ENCODE results near the gene NDUFB6. TPM values are rescaled to one million over a fixed set of nuclear protein-coding genes. Genes with fewer than 3 reads are reported as not detected.

Gene NDUFB6
- total and polyA plus RNA-seq, 11 donors = 74.6 to 209 (median 125) TPM

DNA sequence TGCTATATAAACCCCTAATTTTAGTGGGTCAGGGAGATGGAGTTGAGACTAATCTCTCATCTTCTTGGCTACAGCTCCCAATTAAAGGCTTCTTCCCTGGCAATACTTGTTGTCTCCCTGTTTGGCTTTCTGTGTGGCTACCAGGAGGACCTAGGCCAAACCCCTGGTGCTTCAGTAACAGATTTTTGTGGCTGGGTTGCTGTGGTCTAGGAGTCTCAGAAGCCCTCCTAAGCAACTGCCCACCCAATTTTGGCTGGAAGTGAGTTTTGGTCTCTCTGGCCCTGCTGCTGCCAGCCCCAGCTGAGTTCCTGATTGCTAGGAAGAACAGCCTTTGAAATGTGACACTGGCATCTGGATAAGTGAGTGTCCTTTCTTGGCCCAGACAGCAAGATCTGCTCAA, 56.7 kb downstream of the NDUFB6 start:
- peaks cover 0 to 9% (median 0%) of the 10 kb centered on the region in 12 donors for H3K4me1 ChIP-seq
- intact Hi-C loops (cut with DNase I) = loop anchor here in 1 of 10 donors (2.0 kb wide), 1 partner anchor 29 kb away; no protein-coding TSS in a partner anchor
- no peak for DNase-seq
- peaks cover 0 to 32% (median 0%) of the 10 kb centered on the region in 9 donors for H3K36me3 ChIP-seq
- H3K27ac ChIP-seq = no peak overlapping the region
- H3K9me3 ChIP-seq = peaks cover 0 to 15% (median 0%) of the 10 kb centered on the region in 12 donors
- H3K4me3 ChIP-seq = no peak overlapping the region
- no peaks in the 10 kb centered on the region for H3K27me3 ChIP-seq
- TF ChIP-seq, protein P1, sequence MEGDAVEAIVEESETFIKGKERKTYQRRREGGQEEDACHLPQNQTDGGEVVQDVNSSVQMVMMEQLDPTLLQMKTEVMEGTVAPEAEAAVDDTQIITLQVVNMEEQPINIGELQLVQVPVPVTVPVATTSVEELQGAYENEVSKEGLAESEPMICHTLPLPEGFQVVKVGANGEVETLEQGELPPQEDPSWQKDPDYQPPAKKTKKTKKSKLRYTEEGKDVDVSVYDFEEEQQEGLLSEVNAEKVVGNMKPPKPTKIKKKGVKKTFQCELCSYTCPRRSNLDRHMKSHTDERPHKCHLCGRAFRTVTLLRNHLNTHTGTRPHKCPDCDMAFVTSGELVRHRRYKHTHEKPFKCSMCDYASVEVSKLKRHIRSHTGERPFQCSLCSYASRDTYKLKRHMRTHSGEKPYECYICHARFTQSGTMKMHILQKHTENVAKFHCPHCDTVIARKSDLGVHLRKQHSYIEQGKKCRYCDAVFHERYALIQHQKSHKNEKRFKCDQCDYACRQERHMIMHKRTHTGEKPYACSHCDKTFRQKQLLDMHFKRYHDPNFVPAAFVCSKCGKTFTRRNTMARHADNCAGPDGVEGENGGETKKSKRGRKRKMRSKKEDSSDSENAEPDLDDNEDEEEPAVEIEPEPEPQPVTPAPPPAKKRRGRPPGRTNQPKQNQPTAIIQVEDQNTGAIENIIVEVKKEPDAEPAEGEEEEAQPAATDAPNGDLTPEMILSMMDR (IDR thresholded peaks at IDR 0.05) = no peak
- no peak for TF ChIP-seq POLR2A (IDR thresholded peaks at IDR 0.05)
- ATAC-seq = no peak

DNA sequence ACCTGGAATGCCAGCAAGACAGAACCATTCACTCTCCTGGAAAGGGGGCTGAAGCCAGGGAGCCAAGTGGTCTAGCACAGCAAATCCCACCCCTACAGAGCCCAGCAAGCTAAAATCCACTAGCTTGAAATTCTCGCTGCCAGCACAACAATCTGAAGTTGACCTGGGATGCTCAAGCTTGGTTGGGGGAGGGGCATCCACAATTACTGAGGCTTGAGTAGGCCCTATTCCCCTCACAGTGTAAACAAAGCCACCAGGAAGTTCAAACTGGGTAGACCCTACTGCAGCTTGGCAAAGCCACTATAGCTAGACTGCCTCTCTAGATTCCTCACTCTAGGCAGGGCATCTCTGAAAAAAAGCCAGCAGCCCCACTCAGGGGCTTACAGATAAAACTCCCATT, 64.2 kb downstream of the NDUFB6 start:
- ATAC-seq (no peak), DNase-seq (no peak)
- Histone ChIP-seq H3K27ac (no peak overlapping the region), H3K4me3 (no peak overlapping the region), H3K36me3 (peaks cover 0 to 7% (median 0%) of the 10 kb centered on the region in 9 donors), H3K4me1 (peaks cover 0 to 19% (median 0%) of the 10 kb centered on the region in 12 donors), H3K27me3 (no peaks in the 10 kb centered on the region), H3K9me3 (peaks cover 0 to 7% (median 0%) of the 10 kb centered on the region in 12 donors)
- no peak for TF ChIP-seq POLR2A (IDR thresholded peaks at IDR 0.05)
- TF ChIP-seq, protein P1 (IDR thresholded peaks at IDR 0.05) = no peak
- WGBS, 4 donors = 86 to 100% (median 97%) methylated on average over 1 of the region's 1 CpG
- intact Hi-C loops (cut with DNase I) = loop anchor here in 1 of 10 donors (10.0 kb wide), 1 partner anchor 56 kb away; no protein-coding TSS in a partner anchor

DNA sequence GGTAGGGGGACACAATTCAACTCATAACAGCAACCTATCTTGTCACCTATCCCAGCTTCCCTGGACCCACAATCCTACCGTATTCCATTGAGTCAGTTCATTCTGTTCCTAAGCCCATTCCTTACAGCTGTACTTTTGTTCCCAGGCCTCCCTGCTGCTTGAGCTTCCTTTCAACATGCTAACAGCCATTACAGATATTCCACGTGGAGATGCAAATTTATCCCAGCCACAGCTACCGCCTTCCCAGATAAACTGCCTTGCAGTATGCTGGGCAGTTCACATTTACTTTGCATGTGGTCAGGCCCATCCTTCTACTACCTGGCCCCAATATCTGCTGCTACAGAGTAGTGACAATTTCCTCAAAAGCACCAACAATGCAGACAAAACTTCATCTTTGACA, 70.0 kb downstream of the NDUFB6 start:
- no peaks in the 10 kb centered on the region for H3K27me3 ChIP-seq
- DNase-seq = no peak
- 73 to 85% (median 81%) methylated on average over 3 of the region's 3 CpGs for WGBS, 4 donors
- no peak overlapping the region for H3K4me3 ChIP-seq
- no peak for TF ChIP-seq POLR2A (IDR thresholded peaks at IDR 0.05)
- TF ChIP-seq, protein P1 (IDR thresholded peaks at IDR 0.05) = no peak
- peaks cover 0 to 7% (median 0%) of the 10 kb centered on the region in 12 donors for H3K9me3 ChIP-seq
- no peak overlapping the region for H3K27ac ChIP-seq
- peaks cover 0 to 34% (median 28%) of the 10 kb centered on the region in 9 donors for H3K36me3 ChIP-seq
- H3K4me1 ChIP-seq = peaks cover 0 to 9% (median 0%) of the 10 kb centered on the region in 12 donors
- intact Hi-C loops (cut with DNase I) = loop anchor here in 1 of 10 donors (10.0 kb wide), 1 partner anchor 62 kb away; no protein-coding TSS in a partner anchor
- no peak for ATAC-seq

Other genes with a start within 250 kb of the NDUFB6 start
- gene ACO1, start 188.5 kb downstream of the NDUFB6 start, total RNA-seq = 10 to 100 TPM; 44.5 to 68.3 (median 63.3) TPM
- 10 to 100 TPM; 17.6 to 36.3 TPM for gene ACO1, start 188.5 kb downstream of the NDUFB6 start, polyA plus RNA-seq
- 10 to 100 TPM in 1 of 9 donors, 1 to 10 TPM in 8; 2.0 to 18.5 (median 4.4) TPM for gene RIGI, start 47.0 kb downstream of the NDUFB6 start, total RNA-seq
- 1 to 10 TPM; 1.8 to 1.9 TPM for gene RIGI, start 47.0 kb downstream of the NDUFB6 start, polyA plus RNA-seq
- 10 to 100 TPM in 7 of 9 donors, 1 to 10 TPM in 2; 4.1 to 26.5 (median 15.1) TPM for gene SMIM27, start 20.8 kb downstream of the NDUFB6 start, total RNA-seq
- 1 to 10 TPM; 4.8 TPM for gene SMIM27, start 20.8 kb downstream of the NDUFB6 start, polyA plus RNA-seq
- gene TOPORS, start 20.6 kb downstream of the NDUFB6 start, total RNA-seq = 10 to 100 TPM in 5 of 9 donors, 1 to 10 TPM in 4; 7.5 to 11.1 (median 10.5) TPM
- 1 to 10 TPM; 4.1 to 7.8 TPM for gene TOPORS, start 20.6 kb downstream of the NDUFB6 start, polyA plus RNA-seq
- gene TAF1L, start 62.5 kb upstream of the NDUFB6 start, total RNA-seq = under 1 TPM in 1 of 9 donors, not detected in 8; 0.07 TPM
- not detected for gene TAF1L, start 62.5 kb upstream of the NDUFB6 start, polyA plus RNA-seq
- not detected for gene TMEM215, start 210.4 kb upstream of the NDUFB6 start, total RNA-seq
- gene TMEM215, start 210.4 kb upstream of the NDUFB6 start, polyA plus RNA-seq = not detected